ENCODE measurements around the gene SNX13.

Gene SNX13

DNA sequence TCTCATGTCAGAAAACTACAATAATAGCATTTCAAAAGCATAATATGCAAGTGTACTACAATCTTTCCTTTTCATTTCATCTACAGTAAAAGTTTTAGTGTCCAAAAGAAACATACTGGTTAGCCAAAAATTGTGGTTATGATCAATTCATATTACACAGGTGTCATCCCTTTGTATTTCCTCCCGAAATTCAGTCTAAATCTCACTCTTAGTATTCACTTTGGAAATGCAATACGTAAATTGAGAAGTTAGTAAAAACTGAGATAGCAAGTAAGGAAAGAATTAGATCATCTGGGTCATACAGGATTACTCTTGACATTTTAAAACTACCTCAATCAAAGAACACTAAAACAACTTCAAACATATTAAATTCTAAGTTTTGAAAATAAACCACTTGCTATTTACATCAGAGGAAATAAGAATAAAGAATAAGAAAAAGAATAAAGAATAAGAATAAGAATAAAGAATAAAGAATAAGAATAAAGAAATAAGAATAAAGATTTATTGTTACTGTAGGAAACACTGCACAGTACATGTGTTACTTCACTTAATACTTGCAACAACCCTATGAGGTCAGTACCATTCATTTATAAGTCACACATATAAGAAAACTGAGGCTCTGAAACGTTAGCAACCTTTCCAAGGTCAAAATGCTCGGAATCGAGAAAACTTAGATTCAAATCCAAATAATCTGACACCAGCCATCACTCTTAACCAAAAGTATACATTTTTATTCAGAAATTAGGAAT is 10.5 kb downstream of the SNX13 start:
- Histone ChIP-seq H4K20me1 (ENCODE audit: insufficient read depth, low read length) (peaks cover 14% of the 10 kb centered on the region; the same call in 1 of the 2 replicates), H3K79me2 (ENCODE audit: insufficient read depth, low read length) (peaks cover 97% of the 10 kb centered on the region), H3K36me3 (ENCODE audit: insufficient read depth, low read length) (no peaks in the 10 kb centered on the region), H3K4me3 (ENCODE audit: low read depth, low read length, poor library complexity, severe bottlenecking) (no peak overlapping the region), H3K9me3 (ENCODE audit: low read length) (no peaks in the 10 kb centered on the region), H3F3A (ENCODE audit: insufficient read depth, low read length) (no peaks in the 10 kb centered on the region), H3K27ac (ENCODE audit: low read depth, low read length, poor library complexity, severe bottlenecking) (no peak overlapping the region), H3K4me1 (ENCODE audit: insufficient read depth, low read length, severe bottlenecking) (peaks cover 21% of the 10 kb centered on the region), H3K4me2 (ENCODE audit: low read length) (no peak overlapping the region), H2AFZ (ENCODE audit: low read length) (no peak overlapping the region), H3K9me2 (ENCODE audit: low read depth, low read length) (no peaks in the 10 kb centered on the region), H3K9ac (ENCODE audit: low read length) (no peak overlapping the region), H3K27me3 (ENCODE audit: insufficient read depth, low read length) (no peaks in the 10 kb centered on the region)
- TF ChIP-seq EZH2 (IDR thresholded peaks at IDR 0.05; ENCODE audit: borderline replicate concordance, low read length) = no peak
- TF ChIP-seq, protein P1, sequence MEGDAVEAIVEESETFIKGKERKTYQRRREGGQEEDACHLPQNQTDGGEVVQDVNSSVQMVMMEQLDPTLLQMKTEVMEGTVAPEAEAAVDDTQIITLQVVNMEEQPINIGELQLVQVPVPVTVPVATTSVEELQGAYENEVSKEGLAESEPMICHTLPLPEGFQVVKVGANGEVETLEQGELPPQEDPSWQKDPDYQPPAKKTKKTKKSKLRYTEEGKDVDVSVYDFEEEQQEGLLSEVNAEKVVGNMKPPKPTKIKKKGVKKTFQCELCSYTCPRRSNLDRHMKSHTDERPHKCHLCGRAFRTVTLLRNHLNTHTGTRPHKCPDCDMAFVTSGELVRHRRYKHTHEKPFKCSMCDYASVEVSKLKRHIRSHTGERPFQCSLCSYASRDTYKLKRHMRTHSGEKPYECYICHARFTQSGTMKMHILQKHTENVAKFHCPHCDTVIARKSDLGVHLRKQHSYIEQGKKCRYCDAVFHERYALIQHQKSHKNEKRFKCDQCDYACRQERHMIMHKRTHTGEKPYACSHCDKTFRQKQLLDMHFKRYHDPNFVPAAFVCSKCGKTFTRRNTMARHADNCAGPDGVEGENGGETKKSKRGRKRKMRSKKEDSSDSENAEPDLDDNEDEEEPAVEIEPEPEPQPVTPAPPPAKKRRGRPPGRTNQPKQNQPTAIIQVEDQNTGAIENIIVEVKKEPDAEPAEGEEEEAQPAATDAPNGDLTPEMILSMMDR (IDR thresholded peaks at IDR 0.05; ENCODE audit: low read length) = no peak

DNA sequence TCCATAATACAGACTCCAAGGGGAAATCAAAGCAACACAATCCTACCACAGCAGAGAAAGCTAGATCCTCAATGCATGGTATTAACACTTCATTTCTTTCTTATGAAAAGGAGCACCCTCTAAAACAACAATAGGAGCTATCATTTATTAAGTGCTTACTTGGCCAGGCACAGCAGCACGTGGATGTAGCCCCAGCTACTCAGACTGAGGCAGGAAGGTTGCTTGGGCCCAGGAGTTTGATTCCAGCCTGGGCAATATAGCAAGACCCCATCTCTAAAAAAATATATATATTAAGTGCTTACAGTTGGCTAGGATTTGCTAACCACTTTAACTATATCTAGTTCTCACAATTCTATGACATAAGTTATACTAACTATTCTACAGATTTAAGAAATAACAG is 12.2 kb downstream of the SNX13 start:
- H3F3A ChIP-seq (ENCODE audit: insufficient read depth, low read length) = no peaks in the 10 kb centered on the region
- no peaks in the 10 kb centered on the region for H3K27me3 ChIP-seq (ENCODE audit: insufficient read depth, low read length)
- H3K27ac ChIP-seq (ENCODE audit: low read depth, low read length, poor library complexity, severe bottlenecking) = no peak overlapping the region
- H3K9ac ChIP-seq (ENCODE audit: low read length) = no peak overlapping the region
- peaks cover 3% of the 10 kb centered on the region for H3K4me1 ChIP-seq (ENCODE audit: insufficient read depth, low read length, severe bottlenecking)
- no peaks in the 10 kb centered on the region for H3K36me3 ChIP-seq (ENCODE audit: insufficient read depth, low read length)
- H4K20me1 ChIP-seq (ENCODE audit: insufficient read depth, low read length) = peaks cover 14% of the 10 kb centered on the region; the same call in 1 of the 2 replicates
- H3K79me2 ChIP-seq (ENCODE audit: insufficient read depth, low read length) = peaks cover 96% of the 10 kb centered on the region
- no peak overlapping the region for H3K4me2 ChIP-seq (ENCODE audit: low read length)
- H3K4me3 ChIP-seq (ENCODE audit: low read depth, low read length, poor library complexity, severe bottlenecking) = no peak overlapping the region
- no peaks in the 10 kb centered on the region for H3K9me3 ChIP-seq (ENCODE audit: low read length)
- no peak overlapping the region for H2AFZ ChIP-seq (ENCODE audit: low read length)
- no peaks in the 10 kb centered on the region for H3K9me2 ChIP-seq (ENCODE audit: low read depth, low read length)
- TF ChIP-seq, protein P1 (IDR thresholded peaks at IDR 0.05; ENCODE audit: low read length) = no peak
- TF ChIP-seq EZH2 (IDR thresholded peaks at IDR 0.05; ENCODE audit: borderline replicate concordance, low read length) = no peak

DNA sequence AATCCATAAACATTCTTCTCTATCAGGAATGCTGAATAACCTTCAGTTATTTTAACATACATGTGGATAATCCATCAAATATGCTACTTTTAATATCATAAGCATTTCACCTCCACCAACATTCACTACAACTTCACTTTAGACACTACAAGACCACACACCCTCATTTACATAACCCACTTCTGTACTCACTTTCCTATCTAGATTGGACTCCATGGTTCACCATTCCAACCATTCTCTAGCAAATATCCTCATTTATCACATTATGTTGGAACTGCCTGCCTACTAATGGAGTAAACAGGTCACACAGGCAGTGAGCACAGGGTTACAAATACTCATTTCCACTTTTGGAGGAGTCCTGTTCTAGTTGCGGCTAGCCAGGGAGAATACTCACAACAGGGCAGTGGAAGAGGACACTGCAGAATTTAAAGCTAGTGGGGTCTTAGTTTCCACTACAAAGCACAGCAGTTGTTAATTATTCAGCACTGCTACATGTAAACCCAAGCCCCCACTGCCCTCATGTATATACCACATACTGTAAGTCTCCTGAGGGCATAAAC is 18.4 kb downstream of the SNX13 start:
- Histone ChIP-seq H3K9me3 (ENCODE audit: low read length) (0 out of 2 replicates have a peak, but pooled peaks cover 7% of the 10 kb centered on the region), H3K4me1 (ENCODE audit: insufficient read depth, low read length, severe bottlenecking) (no peaks in the 10 kb centered on the region), H3K36me3 (ENCODE audit: insufficient read depth, low read length) (no peaks in the 10 kb centered on the region), H4K20me1 (ENCODE audit: insufficient read depth, low read length) (no peaks in the 10 kb centered on the region; the same call in 1 of the 2 replicates), H3K4me2 (ENCODE audit: low read length) (no peak overlapping the region), H3K9me2 (ENCODE audit: low read depth, low read length) (no peaks in the 10 kb centered on the region), H3K27ac (ENCODE audit: low read depth, low read length, poor library complexity, severe bottlenecking) (no peak overlapping the region), H3F3A (ENCODE audit: insufficient read depth, low read length) (no peaks in the 10 kb centered on the region), H3K79me2 (ENCODE audit: insufficient read depth, low read length) (peaks cover 92% of the 10 kb centered on the region), H3K4me3 (ENCODE audit: low read depth, low read length, poor library complexity, severe bottlenecking) (no peak overlapping the region), H3K9ac (ENCODE audit: low read length) (no peak overlapping the region), H3K27me3 (ENCODE audit: insufficient read depth, low read length) (no peaks in the 10 kb centered on the region), H2AFZ (ENCODE audit: low read length) (no peak overlapping the region)
- no peak for TF ChIP-seq EZH2 (IDR thresholded peaks at IDR 0.05; ENCODE audit: borderline replicate concordance, low read length)
- TF ChIP-seq, protein P1 (IDR thresholded peaks at IDR 0.05; ENCODE audit: low read length) = no peak

Measured in OCI-LY1 (cell line).